HG03469 (cell line): Measurements from ENCODE around the gene B3GAT2.

Source experiments
- ATAC-seq: cut with Tn5 transposase; IDR thresholded peaks from one replicate; pipeline ENCODE4 v1.9.1; 2021; ENCODE audit warnings: mild to moderate bottlenecking, moderate library complexity, moderate number of reproducible peaks; ENCODE audit not compliant: unreplicated experiment

The B3GAT2 gene

DNA sequence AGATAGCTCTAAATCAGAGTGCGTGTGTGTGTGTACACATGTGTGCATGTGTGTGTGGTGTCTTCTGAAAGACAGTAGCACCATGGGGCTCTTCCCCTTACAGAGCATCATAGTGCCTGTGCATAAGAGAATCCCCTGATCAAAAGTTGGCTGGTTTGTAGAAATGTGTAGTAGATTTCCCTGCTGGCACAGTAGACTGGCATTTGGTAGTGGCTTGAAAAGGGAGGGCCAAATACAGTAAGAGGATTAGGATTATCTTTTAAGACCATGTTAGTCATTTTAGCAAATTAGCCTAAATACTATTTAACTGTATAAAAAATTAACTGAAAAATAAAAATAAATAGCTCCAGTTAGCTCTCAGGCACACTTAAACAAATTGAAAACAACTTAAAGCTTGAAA lies 112.6 kb downstream of the B3GAT2 start:
- ATAC-seq = no peak

DNA sequence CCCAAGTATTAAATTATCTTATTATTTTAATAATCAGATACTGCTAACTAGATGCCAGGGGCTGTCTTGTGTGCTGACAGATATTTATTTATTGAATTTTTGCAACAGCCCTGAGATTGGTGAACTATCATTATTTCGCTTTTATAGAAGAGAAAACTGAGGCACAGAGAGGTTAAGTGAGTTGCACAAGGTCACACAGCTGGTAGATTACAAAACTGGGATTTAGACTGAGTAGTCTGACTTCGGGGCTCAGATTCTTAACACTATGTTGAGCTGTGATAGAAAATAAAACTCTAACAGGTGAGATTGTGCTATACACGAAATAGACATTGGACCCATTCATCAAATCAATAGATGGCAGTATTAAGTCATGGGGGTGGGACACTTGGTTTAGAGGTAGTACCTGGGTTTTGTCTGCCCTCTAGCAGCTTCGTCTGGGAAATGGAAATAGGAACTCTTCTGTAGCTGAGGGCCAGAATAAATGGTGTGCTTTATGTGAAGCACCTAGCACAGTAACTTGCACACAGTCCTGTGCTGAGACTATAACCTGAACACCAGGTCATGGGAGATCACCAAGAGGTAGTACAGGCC lies 113.4 kb downstream of the B3GAT2 start:
- ATAC-seq = no peak

DNA sequence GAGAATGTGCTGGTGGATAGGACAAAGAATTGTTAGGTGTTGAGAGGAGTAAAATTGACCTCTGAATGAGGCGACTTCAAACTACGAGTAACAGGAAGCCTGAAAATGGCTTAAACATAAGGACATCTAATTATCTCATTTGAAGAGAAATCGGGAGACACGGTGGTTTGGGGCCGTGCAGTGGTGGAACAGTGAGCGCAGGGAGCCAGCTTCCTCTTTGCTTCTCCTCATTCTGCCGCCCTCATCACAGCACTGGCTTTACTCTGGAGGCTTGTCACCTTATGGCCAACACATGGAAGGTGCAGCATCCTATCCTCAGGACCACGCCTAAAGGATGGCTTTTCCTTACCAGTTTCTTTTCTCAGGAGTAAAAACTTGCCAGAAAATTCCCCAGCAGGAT lies 114.3 kb downstream of the B3GAT2 start:
- no peak for ATAC-seq

DNA sequence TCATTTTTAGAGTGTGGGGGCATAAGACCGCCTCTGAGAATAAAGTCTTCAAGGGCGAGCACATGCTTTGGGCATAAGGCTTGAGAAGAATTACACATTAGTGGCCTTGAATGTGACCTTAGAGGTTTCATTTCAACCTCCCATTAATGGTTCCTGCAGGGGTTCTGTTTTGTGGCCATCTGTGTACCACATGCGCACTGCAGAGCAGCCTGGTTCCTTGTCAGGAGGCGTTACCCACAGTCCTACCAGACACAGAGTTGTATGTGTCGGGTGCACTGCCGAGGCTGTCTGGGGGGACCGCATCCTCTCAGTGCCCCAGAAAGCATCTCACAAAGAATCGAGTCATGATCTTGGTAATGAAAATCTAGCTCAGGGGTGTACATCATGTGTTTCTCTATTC lies 115.7 kb downstream of the B3GAT2 start:
- ATAC-seq = no peak

DNA sequence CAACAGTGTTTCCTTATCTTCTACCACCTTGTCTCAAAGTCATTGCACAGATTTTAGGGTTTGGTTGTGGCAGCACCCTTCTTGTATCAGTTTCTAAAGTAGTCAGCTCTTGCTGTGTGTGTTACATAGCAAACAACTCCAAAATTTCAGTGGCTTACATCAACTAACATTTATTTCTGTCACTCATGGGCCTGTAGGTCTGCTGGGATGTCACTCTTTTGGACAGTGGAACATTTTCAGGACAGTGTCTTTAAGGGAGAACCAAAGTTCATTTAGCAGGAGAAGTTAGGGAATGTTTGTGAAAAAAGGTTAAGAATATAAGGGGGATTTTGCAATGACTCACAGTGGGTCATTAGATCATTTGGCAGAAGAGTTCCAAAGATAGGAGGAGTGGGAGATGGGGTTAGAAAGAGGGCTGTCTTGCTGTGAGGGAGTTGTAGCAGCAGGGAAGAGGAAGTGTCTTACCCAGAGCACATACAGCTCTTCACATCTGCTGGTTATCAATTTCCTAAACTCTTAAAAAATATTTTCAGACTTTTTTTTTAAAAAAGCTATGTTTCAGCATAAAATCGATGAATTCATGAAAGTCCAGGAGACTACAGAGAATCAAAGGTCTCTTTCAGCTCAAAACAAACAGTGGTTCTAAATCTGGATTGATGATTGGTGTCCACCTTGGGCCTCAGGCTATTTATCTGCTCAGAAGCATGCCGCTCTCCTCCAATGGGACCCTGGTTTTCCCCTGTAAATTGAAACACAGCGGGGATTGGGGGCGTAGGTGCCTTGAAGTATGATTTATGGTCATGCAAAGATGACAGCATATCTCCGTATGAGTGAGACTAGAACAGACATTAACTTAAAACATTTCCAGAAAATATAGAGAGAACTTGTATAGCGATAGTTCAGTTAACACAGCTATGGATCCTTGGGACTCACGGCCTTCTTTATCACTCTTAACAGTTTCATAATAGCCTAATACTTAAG lies 117.3 kb downstream of the B3GAT2 start:
- peak; percentile 42 for ATAC-seq

DNA sequence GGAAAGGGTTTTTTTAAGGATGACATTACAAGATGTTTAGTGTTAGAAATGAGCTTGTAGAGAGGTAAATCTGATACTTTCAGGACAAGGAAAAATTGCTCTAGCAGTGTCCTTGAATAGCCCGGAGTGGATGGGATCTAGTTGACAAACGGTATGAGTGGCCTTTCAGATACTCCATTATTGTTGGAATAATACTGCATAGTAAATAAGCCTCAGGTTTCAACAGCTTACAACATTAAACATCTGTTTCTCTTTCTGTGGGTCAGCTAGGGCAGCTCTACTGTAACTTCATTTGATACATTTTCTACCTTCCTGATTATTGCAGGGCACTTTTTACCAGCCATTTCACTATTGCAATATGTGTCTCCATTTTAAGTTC lies 118.0 kb downstream of the B3GAT2 start:
- ATAC-seq = no peak

DNA sequence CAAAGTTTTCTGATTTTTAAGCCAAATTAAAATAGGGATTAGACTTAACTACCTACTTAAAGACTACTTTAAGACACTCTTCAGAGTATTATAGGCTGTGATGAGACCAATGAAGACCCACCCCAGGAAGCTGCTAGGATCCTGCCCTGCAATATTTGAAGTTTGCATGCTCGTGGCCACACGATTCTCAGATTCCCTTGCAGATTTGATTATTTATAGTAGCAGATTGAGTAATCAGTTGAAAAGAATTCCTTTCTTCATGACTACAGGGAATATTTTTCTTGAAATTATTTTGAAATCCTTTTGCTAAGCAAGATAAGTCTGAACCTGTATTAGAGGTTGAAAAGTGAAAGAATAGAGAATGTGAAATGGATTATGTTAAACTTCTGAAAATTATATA lies 122.3 kb downstream of the B3GAT2 start:
- ATAC-seq = no peak

DNA sequence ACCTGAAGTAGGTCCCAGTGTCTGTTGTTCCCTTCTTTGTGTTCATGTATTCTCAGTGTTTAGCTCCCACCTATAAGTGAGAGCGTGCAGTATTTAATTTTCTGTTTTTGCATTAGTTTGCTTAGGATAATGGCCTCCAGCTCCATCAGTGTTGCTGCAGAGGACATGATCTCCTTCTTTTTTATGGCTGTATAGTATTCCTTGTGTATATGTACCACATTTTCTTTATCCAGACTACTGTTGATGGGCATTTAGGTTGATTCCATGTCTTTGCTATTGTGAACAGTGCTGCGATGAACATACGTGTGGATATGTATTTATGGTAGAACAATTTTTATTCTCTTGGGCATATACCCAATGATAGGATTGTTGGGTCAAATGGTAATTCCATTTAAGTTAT lies 125.4 kb downstream of the B3GAT2 start:
- no peak for ATAC-seq

DNA sequence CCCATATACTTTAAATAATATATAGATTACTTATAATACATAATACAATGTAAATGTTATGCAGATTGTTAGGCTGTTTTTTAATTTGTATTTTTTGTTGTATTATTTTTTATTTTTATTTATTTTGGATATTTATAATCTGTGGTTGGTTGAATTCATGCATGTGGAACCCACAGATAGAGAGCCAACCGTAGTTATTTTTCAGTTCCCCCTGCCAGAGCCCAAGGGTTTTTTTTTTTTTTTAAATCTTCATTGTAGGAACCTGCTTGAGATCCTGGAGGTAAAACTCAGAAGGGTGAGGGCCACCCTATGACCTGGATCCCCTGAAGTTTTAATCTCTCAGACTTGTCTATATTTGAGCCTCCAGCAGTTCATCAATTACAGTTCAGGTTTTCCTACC lies 133.2 kb downstream of the B3GAT2 start:
- ATAC-seq = no peak

DNA sequence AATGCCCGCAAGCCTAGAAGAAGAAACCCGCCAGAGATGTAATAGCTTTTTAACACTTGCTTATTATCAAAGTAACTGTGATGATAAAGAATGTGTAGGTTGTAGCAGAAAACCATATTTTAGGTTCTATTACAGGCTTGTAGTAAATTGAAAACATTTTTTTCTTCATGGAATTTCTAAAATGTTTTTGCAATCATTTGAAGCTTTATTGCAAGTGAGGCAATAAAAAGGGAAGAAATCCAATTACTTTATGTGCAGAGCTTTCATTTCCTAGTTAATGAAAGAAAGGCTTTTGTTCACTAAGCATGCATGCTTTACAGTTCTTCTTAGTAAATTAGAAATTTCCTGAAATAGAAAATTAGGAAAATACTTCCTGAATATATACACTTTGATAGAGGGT lies 135.1 kb downstream of the B3GAT2 start:
- no peak for ATAC-seq

DNA sequence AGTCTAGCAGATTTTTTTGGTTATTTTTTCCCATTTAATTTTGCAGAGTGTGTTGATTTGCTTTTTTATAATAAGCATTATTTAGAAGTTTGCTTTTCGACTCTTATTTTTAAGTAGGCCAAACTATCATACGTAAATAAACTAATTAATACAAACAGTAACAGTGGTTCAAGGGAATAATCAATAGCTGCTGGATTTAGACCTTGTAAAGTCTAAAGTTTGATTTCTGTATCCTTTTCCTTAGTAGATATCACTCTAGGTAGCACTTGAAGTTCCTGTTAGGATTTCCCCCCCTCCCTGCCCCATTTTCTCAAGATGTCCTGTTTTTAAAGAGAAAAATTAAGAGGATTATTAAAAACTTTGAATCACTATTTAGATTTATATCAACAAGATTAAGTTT lies 136.1 kb downstream of the B3GAT2 start:
- no peak for ATAC-seq

DNA sequence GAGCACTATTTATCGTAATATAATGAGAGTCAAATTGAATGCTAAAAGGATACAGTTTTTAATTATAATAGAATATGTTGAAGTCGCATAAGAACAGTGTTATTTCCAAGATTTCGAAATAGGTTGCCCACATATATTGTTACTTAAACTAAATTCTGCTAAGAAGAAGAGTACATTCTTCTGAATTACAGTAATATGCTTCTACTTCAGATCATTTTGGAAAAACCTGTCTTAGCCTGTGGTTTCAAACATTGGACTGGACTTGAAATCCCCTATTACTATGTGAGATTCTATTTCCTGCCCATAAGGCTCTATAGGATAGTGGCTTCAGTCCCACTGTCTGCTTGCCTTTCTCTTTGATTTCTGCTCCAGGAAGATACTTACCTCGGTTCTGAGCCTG lies 137.2 kb downstream of the B3GAT2 start:
- no peak for ATAC-seq

DNA sequence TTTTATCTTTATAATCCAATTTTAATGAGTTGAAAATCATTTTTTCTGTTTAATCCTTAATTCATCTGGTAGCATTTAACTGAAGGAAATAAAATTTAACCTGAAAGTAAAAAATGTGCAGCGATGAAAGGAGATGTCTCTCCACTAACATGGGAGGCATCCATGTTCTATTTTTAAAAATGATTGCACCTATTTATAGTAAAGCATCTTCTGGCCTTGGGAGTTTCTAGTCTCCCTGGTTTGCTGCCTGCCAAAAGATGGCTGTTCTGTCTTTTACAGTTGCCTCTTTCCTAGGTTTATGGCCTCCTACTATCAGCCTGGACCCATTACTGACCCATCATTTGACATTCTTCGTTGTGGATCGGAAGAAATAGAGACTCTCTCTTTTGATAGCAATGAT lies 143.0 kb downstream of the B3GAT2 start:
- no peak for ATAC-seq

DNA sequence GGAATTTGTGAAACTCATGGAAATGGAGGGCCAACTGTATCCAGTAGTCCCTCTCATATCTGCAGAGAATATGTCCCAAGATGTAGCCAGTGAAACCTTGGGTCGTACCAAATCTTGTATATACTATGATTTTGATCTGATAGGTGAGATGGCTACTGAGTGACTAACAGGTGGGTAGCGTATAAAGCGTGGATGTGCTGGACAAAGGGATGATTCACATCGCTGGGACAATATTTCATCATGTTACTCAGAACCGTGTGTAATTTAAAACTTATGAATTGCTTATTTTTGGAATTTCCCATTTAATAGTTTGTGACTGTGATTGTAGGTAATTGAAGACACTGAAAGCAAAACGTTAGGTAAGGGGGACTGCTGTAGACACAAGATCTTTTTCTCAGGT lies 145.1 kb downstream of the B3GAT2 start:
- ATAC-seq = no peak
